Bronchial epithelial cell (primary cell): ENCODE measurements around the gene KCTD2. TPM values are rescaled to one million over a fixed set of nuclear protein-coding genes. Genes with fewer than 3 reads are reported as not detected.

Source experiments
- DNase-seq: peaks from one replicate; pipeline ENCODE4 v3.0.0-alpha.2; 2010; ENCODE audit warnings: low read depth
- FAIRE-seq: peaks from 2 replicates; lab custom pipeline; 2011; peaks lifted over from hg19 to GRCh38; lab: Jason Lieb, UNC
- H3K27me3 ChIP-seq: 2 replicates; pipeline ENCODE4 v1.5.1; 2011; ENCODE audit warnings: low read length; ENCODE audit not compliant: control insufficient read depth, insufficient read depth
- H3K36me3 ChIP-seq: 2 replicates; pipeline ENCODE4 v1.5.1; 2011; ENCODE audit warnings: low read length; ENCODE audit not compliant: control insufficient read depth, insufficient read depth
- H3K4me3 ChIP-seq: 2 replicates; pipeline ENCODE4 v1.5.1; 2011; ENCODE audit warnings: mild to moderate bottlenecking, low read depth, low read length, control low read depth
- CTCF ChIP-seq: IDR thresholded peaks from 2 replicates; pipeline ENCODE4 v1.5.1; 2011; ENCODE audit warnings: mild to moderate bottlenecking, moderate library complexity, low read length, control low read depth, inconsistent platforms; ENCODE audit not compliant: insufficient read depth, severe bottlenecking
- total RNA-seq: library from RNA; depleted of rRNA; stranded (reverse); fragments of >200 nt; gene quantifications from 2 replicates; pipeline ENCODE4 v1.2.1, GENCODE V29; 2014

KCTD2 gene
- total RNA-seq, 1 donor from 2014 or later = 5.0 TPM

DNA sequence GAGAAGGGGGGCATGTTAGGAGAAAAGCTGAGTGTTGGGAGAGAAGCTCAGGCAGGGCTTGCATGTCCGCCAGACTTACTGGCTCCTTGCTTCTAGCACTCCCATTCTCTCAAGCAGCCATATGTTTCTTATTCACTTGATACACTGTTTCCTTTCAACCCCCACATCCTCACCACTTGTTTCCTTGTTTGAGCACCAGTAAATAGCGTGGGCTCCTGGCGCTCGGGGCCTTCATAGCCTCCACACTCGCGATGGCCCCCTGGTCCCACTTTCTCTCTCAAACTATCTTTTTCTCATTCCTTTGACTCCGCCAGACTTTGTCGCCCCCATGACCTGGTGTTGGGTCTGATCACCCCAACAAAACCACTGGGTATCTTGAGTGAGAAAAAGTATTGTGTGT, 16.9 kb upstream of the KCTD2 start:
- no peak for FAIRE-seq
- no peak for DNase-seq
- no peak for TF ChIP-seq CTCF
- no peaks in the 10 kb centered on the region for H3K36me3 ChIP-seq
- H3K27me3 ChIP-seq = no peaks in the 10 kb centered on the region
- H3K4me3 ChIP-seq = no peak overlapping the region

GRCh38 chr17:75031972-75032719, 14.9 kb upstream of the KCTD2 start:
- no peak for TF ChIP-seq CTCF
- no peaks in the 10 kb centered on the region for H3K27me3 ChIP-seq
- H3K36me3 ChIP-seq = no peaks in the 10 kb centered on the region
- DNase-seq (peak; percentile 64), FAIRE-seq (no peak)
- H3K4me3 ChIP-seq = no peak overlapping the region

DNA sequence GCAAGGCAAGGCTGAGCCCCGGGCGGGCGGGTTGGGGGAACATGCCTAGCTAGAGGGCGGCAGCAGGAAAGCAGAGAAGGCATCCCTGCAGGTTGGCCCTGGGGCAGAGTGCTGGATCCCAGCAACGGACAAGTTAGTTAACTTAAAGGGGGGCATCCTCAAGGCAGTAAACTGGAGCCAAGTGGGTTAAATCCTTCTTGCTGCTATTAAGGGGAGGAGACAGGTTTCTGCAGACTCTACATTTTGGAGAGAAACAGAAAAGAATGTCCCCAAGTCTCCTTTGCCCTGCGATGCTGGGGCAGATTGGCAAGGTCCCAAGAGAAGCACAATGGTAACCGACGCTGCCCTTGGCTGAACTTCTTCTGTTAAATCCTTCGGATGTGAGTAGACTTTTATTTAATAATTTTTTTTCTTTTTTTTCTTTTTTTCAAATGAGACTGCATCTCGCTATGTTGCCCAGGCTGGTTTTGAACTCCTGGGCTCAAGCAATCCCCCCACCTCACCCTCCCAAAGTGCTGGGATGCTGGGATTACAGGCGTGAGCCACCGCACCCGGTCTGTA, 14.2 kb upstream of the KCTD2 start:
- TF ChIP-seq CTCF = no peak
- DNase-seq = no peak
- H3K4me3 ChIP-seq = no peak overlapping the region

GRCh38 chr17:75033346-75034235, 13.4 kb upstream of the KCTD2 start:
- DNase-seq = peak; percentile 81
- no peak for FAIRE-seq
- peak; percentile 15 for TF ChIP-seq CTCF
- Histone ChIP-seq H3K36me3 (no peaks in the 10 kb centered on the region), H3K4me3 (peak overlapping the region; percentile 60), H3K27me3 (no peaks in the 10 kb centered on the region)

More for the DNA sequence above, 14.2 kb upstream of the KCTD2 start:
- Histone ChIP-seq H3K27me3 (no peaks in the 10 kb centered on the region), H3K36me3 (no peaks in the 10 kb centered on the region)
- FAIRE-seq = no peak

DNA sequence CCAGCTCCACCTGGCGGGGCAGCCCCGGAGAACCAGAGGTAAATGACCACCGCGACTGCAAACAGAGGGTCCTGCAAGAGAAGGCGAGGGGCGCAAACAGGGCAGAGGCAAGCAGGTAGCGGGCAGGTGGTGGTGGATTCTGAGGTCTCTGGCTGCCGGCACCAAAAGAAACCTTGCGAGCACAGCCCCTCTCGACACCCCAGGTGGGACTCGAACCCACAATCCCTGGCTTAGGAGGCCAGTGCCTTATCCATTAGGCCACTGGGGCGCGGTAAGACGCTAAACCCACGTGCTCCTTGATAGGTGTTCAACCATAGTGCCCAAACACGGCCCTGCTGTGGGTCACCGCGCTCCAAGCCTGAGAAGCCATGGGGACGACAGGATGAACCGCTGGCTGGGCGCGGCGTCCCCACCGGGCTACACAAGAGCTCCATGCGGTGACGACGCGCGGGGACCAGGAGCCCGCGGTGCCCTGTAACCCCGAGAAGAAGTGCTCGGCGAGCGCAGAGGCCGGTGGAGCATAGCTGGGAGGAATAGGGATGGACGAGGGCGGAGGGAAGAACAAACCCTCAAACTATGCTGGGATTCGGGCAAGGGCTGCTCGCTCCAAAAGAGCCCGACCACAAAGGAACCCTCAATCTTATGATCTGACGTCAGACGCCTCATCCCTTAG, 12.7 kb upstream of the KCTD2 start:
- peak; percentile 10 for TF ChIP-seq CTCF
- Histone ChIP-seq H3K4me3 (peak overlapping the region; percentile 60), H3K36me3 (peaks cover 3% of the 10 kb centered on the region), H3K27me3 (no peaks in the 10 kb centered on the region)
- FAIRE-seq (no peak), DNase-seq (peak; percentile 80)
